Measurements from ENCODE around the gene MTG1. TPM values are rescaled to one million over a fixed set of nuclear protein-coding genes. Genes with fewer than 3 reads are reported as not detected.
"Not testable (repeated sequence)": the region's sequence is repeated elsewhere in the genome, so short reads cannot be mapped to it uniquely, and the experiment has no call there.

The MTG1 gene
- polyA plus RNA-seq, 1 donor: 43.2 TPM

GRCh38 chr10:133358925-133359310 lies 35.0 kb upstream of the MTG1 start:
- DNase-seq (ENCODE audit: low read depth): no peak

- no peak for DNase-seq (ENCODE audit: low read depth)
Observed at GRCh38 chr10:133359554-133359971, 34.4 kb upstream of the MTG1 start.

GRCh38 chr10:133359972-133360610 lies 33.9 kb upstream of the MTG1 start:
- no peak for DNase-seq (ENCODE audit: low read depth)

- no peak for DNase-seq (ENCODE audit: low read depth)
Observed at GRCh38 chr10:133361227-133361626, 32.7 kb upstream of the MTG1 start.

- DNase-seq (ENCODE audit: low read depth): no peak
Observed at GRCh38 chr10:133361773-133362441, 32.0 kb upstream of the MTG1 start.

GRCh38 chr10:133362846-133363245 lies 31.1 kb upstream of the MTG1 start:
- no peak for DNase-seq (ENCODE audit: low read depth)

GRCh38 chr10:133364645-133365431 lies 29.1 kb upstream of the MTG1 start:
- no peak for DNase-seq (ENCODE audit: low read depth)

- DNase-seq (ENCODE audit: low read depth): no peak
Observed at GRCh38 chr10:133365461-133366129, 28.4 kb upstream of the MTG1 start.

GRCh38 chr10:133366130-133366478 lies 27.9 kb upstream of the MTG1 start:
- DNase-seq (ENCODE audit: low read depth): no peak

- DNase-seq (ENCODE audit: low read depth): no peak
Observed at GRCh38 chr10:133366751-133367150, 27.2 kb upstream of the MTG1 start.

GRCh38 chr10:133367461-133367860 lies 26.5 kb upstream of the MTG1 start:
- DNase-seq (ENCODE audit: low read depth): not testable (repeated sequence)

GRCh38 chr10:133368153-133368552 lies 25.8 kb upstream of the MTG1 start:
- no peak for DNase-seq (ENCODE audit: low read depth)

GRCh38 chr10:133370030-133370786 lies 23.7 kb upstream of the MTG1 start:
- DNase-seq (ENCODE audit: low read depth): no peak

GRCh38 chr10:133372507-133372906 lies 21.4 kb upstream of the MTG1 start:
- no peak for DNase-seq (ENCODE audit: low read depth)

- DNase-seq (ENCODE audit: low read depth): peak; percentile 63
Observed at GRCh38 chr10:133373174-133374090, 20.5 kb upstream of the MTG1 start, which contains the start of gene ECHS1. ECHS1 (minus strand) TSS chr10:133373354; CDS start chr10:133373333, 21 bp downstream.

GRCh38 chr10:133375357-133376115 lies 18.4 kb upstream of the MTG1 start:
- no peak for DNase-seq (ENCODE audit: low read depth)

GRCh38 chr10:133376183-133376582 lies 17.8 kb upstream of the MTG1 start:
- not testable (repeated sequence) for DNase-seq (ENCODE audit: low read depth)

- no peak for DNase-seq (ENCODE audit: low read depth)
Observed at GRCh38 chr10:133377025-133377817, 16.7 kb upstream of the MTG1 start.

- no peak for DNase-seq (ENCODE audit: low read depth)
Observed at GRCh38 chr10:133377818-133378250, 16.1 kb upstream of the MTG1 start.
